GM21390 (cell line): ENCODE data around the gene IP6K1.
A peak's percentile ranks its signal among the peaks of the same experiment; 100 is the strongest.
"Not testable (repeated sequence)": the region's sequence is repeated elsewhere in the genome, so short reads cannot be mapped to it uniquely, and the experiment has no call there.

Experiments
- ATAC-seq: cut with Tn5 transposase; IDR thresholded peaks from one replicate; pipeline ENCODE4 v1.9.1; 2021; ENCODE audit not compliant: unreplicated experiment

The IP6K1 gene

DNA sequence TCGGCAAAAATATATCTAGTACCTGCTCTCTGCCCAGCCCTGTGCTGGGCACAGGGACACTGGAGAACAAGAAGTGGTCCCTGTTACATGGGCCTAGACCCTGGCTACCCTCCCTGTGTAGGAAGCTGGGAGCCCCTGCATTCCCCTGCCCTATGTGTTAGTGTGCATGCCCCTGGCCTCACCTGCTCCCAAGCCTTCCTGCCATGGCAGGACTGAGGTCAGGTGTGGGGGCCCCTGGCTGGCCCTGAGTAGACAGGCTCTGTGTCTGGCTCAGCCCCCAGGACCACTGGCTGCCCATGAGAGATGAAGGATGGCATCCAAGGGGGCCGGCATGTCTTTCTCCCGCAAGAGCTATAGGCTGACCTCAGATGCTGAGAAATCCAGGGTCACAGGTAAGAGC lies 95.5 kb downstream of the IP6K1 start:
- ATAC-seq, result not testable (repeated sequence)

DNA sequence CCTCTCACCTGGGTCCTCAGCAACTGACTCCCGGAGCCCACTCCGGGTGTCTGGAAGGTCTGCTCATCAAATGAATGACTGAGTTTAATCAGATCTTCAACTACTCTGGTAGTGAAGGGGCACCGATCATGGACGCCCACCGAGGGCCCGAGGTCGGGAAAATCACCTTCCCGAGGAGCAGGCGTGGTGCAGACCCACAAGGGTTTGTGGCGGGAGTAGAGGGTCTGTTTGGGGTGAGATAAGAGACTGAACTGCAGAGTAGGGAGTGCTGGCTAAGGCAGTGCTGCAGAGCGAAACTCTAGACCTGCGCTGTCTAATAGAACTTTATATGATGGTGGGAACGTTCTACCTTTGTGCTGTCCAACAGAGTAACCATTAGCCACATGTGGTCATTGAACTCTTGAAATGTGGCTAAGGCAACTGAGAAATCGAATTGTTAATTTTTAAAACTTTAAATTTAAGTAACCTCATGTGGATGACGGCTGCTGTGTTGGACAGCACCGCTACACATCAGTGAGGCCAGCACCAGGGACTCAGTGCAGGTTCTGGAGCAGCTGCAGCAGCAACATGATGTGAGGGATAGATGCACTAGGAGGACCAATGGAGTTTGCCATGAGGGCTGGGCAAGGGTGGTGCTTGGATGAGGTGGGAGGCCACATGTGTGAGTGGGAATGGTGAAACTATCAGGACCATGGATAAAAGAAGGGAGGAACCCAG lies 96.3 kb downstream of the IP6K1 start:
- peak; percentile 14 for ATAC-seq

DNA sequence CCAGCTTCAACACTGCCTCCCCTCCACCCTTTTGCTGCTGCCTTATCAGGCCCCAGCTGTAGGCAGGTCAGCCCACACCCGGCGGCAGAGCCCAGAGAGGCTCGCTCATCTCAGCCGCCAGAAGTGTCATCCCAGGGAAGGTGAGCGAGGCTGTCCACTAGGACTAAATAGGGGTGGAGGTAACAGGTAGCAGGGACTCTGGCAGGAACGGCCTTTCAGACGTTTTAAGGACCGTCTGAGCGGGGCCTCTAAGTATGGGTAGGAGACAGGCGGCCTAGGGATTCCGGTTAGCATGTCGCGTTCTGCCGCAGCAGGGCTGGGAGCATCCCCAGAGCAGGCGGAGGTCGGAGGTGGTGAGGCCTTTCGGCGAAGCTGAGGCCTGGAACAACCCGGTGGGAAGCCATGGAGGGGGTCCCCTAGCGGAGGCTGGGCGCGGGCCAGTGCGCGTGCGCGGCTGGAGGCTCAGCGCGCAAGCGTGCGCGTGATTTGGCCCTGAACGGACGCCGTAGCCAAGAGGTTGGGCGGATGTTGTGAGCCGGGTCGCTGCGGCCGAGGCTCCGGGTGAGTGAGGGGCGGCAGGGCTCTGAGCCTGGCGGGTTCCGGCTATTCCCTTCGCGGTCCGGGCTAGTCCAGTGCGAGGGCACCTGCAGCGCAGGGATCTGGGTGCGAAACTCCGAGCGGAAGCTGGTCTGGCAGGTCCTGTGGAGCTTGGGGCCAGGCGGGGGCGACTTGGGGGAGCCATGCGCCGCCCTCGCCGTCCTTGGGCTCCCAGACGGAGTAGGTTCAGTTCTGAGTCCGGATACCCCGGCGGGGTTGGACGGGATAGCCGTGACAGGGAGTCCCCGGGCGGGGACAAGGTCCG lies 97.1 kb downstream of the IP6K1 start, which contains the start of the genes MST1 and RNF123:
MST1 (minus strand) TSS at position 429 of the 862 bp plus-strand sequence. CDS start 783 bp downstream, outside the sequence.
RNF123 (plus strand) TSS at position 512 of the 862 bp plus-strand sequence. CDS start 1,609 bp downstream, outside the sequence.
- peak; percentile 68 for ATAC-seq

- ATAC-seq, result not testable (repeated sequence)
Observed at GRCh38 chr3:49688338-49689045, 97.8 kb downstream of the IP6K1 start.

- ATAC-seq, result not testable (repeated sequence)
Observed at GRCh38 chr3:49687424-49687795, 98.9 kb downstream of the IP6K1 start.

DNA sequence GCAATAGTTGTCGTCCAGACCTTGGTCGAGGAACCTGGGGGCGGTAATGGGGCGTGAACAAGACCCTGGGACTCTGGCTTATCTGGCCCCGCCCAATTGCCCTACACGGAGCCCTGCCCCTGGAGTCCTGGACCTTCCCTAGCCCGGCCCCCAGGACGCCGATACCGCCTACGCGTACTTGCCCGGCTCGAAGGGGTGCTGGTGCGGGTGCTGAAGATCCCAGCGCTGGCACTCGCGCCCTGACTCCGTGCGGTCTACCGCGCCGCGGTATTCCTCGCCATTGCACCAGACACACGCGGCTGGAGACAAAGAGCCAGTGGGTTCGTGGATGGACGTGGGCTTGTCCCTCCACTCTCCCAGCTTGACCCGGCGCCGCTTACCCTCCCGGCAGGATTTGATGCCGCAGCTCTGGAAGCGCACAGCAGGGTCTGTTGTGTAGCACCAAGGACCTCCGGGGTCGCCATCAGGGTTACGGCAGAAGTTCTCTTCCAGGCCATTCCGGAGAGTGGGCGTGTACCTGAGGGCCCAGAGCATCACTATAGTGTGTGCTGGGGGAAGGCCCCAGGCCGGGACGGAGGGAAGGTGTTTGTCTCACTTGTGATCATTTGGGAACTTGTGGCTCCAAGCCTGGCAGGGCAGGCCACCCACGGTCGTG lies 99.4 kb downstream of the IP6K1 start:
- ATAC-seq, result not testable (repeated sequence)

- ATAC-seq, result not testable (repeated sequence)
Observed at GRCh38 chr3:49686346-49686745, 100.0 kb downstream of the IP6K1 start.

- not testable (repeated sequence) for ATAC-seq
Observed at GRCh38 chr3:49685846-49686245, 100.5 kb downstream of the IP6K1 start.

- not testable (repeated sequence) for ATAC-seq
Observed at GRCh38 chr3:49685103-49685502, 101.2 kb downstream of the IP6K1 start.

DNA sequence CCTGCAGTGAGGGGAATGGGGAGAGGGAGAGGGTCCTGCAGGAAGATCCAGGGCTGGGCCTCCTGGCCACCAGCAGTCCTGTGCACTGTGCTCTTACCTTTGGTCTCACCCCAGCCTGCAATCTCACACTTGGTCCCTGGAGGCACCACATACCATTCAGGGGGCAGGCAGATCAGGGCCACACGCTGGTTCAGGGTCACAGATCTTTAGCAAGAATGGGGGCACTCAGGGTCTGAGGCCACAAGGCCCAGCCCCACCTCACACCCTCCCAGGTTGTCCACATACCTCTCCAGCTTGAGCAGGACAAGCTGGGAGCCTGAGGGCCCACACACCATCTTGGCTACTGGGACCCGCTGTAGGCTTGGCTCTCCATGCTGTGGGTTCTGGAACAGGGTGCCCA lies 101.9 kb downstream of the IP6K1 start:
- ATAC-seq, result not testable (repeated sequence)

- no peak for ATAC-seq
Observed at GRCh38 chr3:49683162-49683561, 103.2 kb downstream of the IP6K1 start.

DNA sequence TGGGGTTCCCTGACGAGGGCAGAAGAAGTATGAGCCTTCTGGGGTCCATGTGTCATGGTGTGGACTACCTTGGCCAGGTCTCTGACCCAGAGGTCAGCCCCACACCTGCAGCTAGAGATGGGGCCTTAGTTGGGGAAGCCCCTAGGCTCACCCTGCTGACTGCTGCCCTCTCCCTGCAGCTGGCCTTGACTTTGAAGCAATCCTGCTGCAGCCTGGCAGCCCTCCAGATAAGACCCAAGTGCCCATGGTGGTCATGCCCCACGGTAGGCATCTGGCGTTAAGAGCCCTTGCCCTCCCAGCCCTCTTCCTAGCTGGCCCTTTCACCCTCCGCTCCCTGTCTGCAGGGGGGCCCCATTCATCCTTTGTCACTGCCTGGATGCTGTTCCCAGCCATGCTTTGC lies 104.8 kb downstream of the IP6K1 start:
- no peak for ATAC-seq

GRCh38 chr3:49681232-49681522 lies 105.2 kb downstream of the IP6K1 start:
- ATAC-seq, result no peak

DNA sequence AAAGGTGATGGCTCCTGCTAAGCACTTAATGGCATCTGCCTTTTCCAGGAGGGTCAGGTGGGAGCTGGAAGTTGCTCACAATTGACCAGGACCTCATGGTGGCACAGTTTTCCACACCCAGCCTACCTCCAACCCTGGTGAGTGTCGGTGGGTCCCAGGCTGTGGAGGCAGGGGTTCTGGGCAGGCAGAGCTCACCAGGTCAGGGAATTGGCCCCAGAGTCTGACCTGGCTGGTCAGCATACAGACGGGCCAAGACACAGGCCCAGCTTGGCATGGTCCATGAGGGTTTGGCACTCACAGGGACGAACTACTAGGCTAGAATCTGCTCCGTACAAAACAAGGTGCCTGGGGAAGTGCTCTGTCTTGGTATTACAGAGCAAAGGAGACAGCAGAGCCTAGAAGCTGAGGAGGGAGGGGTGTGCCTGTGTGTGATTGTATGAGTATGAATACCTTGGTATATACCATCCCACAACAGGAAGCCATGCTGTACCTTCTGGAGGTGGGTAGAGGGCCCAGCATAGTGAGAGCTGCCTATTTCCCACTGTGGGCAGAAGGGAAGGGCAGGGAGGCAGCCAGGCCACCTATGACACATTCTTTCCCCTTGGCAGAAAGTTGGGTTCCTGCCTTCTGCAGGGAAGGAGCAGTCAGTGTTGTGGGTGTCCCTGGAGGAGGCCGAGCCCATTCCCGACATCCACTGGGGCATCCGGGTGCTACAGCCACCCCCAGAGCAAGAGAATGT lies 105.7 kb downstream of the IP6K1 start:
- no peak for ATAC-seq

DNA sequence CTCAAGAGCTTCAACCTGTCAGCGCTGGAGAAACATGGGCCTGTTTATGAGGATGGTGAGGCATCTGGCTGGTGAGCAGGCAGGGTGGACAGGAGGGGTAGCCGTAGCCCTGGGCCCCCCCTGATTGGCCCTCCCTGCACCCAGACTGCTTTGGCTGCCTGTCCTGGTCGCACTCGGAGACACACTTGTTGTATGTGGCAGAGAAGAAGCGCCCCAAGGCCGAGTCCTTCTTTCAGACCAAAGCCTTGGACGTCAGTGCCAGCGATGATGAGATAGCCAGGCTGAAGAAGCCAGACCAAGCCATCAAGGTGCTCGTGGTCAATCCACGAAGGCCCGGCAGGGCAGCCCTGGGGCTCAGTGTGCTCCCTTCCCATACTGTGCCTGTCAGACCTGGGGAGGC lies 110.4 kb downstream of the IP6K1 start:
- ATAC-seq, result no peak

DNA sequence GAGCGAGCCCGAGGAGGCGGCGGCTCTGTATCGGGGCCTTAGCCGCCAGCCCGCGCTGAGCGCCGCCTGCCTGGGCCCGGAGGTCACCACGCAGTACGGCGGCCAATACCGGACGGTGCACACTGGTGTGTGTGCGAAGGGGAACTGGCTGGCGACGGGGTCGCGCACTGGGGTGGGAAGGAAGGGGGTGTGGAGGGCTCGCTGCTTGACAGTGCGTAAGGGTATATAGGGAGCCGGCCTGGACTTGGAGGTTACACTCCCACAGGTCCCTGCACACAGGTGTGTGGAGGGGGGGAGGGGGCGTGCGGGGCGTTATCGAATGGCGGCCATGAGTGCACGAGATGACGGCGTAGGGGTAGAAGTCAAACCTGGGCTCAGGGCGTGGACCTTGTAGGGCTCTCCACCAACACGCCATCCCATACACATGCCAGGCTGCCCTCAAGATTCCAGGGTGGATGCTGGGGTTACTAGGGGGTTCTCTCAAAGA lies 111.8 kb downstream of the IP6K1 start:
- peak; percentile 21 for ATAC-seq
